ENCODE data around the gene SLC23A2. TPM values are rescaled to one million over a fixed set of nuclear protein-coding genes. Genes with fewer than 3 reads are reported as not detected.
"Not testable (repeated sequence)": the region's sequence is repeated elsewhere in the genome, so short reads cannot be mapped to it uniquely, and the experiment has no call there.

Gene SLC23A2
- total RNA-seq, 1 experiment from 2014 or later = 5.1 TPM

DNA sequence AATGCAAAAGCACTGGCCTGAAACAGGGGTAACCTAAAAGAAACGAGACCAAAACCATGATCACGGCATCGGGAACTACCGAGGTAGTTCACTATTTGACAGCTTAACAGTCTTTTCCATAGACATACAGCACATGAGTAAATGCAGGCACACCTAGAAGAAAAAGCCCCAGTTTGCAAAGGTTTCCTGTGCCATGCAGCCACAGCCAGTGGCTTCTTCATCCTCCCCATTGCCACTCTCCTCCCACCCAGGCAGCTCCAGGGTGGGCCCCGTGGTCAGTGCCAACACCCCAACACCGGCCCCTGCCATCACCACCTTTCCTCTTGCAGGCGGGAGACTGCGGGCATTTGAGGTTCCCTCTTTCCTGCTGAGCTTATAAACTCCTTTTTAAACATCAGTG is 115.4 kb downstream of the SLC23A2 start:
- Histone ChIP-seq H3K9me3 (no peaks in the 10 kb centered on the region), H3K27me3 (no peaks in the 10 kb centered on the region), H3K4me3 (no peak overlapping the region), H3K36me3 (no peaks in the 10 kb centered on the region)
- no peak for DNase-seq

DNA sequence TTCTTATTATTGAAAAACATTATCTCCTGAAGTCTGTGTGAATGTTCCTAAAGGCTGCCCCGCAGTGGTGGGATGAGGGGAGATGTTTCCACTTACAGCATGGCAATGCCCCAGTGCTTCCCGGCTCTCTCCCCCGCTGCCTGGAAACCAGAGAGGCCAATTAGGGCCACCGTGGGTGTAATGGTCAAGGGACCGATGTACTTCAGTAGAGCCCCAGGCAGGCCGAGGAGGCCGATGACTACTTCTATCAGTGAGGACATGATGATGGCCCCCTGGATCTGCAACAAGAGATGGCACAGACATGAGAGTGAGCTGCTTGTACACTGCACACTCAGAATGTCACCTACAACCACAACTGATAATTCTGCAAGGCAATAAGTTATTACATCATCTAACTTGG is 117.8 kb downstream of the SLC23A2 start:
- Histone ChIP-seq H3K27me3 (no peaks in the 10 kb centered on the region), H3K36me3 (no peaks in the 10 kb centered on the region), H3K9me3 (no peaks in the 10 kb centered on the region), H3K4me3 (no peak overlapping the region)
- DNase-seq = no peak

DNA sequence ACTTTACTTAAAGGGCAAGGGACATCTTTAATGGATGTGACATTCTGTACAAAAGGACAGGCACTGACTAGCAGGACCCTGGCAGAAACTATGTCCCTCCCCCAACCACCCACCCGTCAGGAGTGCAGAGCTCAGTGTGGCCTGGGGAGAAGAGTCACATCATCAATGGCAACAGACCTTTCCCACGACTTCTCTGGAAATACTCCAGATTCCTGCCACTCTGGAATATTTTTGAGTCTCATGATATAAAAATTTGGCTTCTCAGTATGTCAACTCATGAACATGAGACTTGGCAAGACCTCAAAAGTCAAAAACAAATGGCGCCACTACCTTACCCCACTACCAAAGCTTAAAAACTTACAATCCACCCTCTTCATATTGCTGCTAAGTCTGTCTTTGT is 118.3 kb downstream of the SLC23A2 start:
- Histone ChIP-seq H3K36me3 (no peaks in the 10 kb centered on the region), H3K27me3 (no peaks in the 10 kb centered on the region), H3K9me3 (no peaks in the 10 kb centered on the region), H3K4me3 (no peak overlapping the region)
- DNase-seq = no peak

DNA sequence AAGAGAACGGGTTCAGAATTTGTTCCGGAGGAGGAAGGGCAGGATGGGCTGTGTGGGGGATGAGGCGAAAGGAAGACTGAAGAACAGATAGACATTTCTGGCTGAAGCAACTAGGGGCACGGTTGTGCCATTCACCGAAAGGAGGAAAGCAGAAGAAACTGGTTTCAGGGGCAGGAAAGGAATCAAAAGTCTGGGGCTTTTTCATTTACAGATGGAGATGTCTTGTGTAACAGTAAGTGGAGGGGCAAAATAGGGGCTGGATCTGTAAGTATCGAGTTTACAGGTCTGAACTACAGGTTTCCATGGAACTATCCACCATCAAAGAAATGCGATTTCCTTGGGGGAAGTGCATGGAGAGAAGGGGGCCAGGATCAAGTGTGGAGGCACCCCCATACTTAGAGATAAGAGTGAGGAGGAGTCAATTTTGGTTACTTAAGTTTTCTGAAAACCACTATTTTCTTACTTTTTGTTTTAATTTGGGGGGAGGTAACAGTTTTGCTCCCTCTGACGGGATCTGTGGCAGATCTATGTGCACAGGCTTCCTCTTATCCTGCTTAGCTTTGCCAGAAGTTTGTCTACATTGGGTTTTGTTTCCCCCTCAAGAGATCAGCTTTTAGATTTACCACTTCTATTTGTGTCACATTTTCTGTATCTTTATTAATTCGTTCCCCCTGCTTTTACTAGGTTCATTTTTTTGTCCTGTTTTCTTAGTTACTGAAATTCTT is 120.1 kb downstream of the SLC23A2 start:
- no peak for DNase-seq
- Histone ChIP-seq H3K27me3 (no peaks in the 10 kb centered on the region), H3K4me3 (no peak overlapping the region), H3K36me3 (no peaks in the 10 kb centered on the region), H3K9me3 (no peaks in the 10 kb centered on the region)

DNA sequence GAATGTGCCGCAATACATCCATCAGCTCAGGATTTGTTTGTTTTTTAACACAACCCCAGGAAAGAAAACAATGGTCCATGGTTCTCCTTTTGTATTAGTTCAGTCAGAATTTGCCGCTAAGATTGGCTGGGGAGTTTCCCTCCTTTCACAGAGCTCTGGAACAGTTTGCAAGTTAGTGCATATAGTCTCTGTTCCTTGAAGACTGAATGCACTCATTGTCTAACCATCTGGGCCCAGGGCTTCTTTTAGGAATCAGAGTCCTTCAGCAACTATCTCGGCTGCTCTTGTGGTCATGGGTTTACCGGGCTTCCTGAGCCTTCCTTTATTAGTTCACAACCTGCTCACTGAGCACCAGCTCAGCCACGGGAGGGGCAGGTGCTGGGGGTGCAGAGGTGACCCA is 121.3 kb downstream of the SLC23A2 start:
- no peaks in the 10 kb centered on the region for H3K9me3 ChIP-seq
- no peaks in the 10 kb centered on the region for H3K27me3 ChIP-seq
- H3K4me3 ChIP-seq = no peak overlapping the region
- DNase-seq = no peak
- no peaks in the 10 kb centered on the region for H3K36me3 ChIP-seq

DNA sequence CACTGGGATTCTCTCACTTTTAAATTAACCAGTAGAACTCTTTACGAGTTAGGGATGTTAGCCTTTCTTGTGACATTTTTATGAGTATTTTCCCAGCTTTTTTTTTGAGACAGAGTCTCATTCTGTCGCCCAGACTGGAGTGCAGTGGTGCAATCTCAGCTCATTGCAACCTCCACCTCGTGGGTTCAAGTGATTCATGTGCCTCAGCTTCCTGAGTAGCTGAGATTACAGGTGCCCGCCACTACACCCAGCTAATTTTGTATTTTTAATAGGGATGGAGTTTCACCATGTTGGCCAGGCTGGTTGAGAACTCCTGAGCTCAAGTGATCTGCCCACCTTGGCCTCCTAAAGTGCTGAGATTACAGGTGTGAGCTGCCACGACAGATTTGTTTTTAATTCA is 123.2 kb downstream of the SLC23A2 start:
- not testable (repeated sequence) for H3K4me3 ChIP-seq, DNase-seq, H3K9me3 ChIP-seq, H3K27me3 ChIP-seq, H3K36me3 ChIP-seq

DNA sequence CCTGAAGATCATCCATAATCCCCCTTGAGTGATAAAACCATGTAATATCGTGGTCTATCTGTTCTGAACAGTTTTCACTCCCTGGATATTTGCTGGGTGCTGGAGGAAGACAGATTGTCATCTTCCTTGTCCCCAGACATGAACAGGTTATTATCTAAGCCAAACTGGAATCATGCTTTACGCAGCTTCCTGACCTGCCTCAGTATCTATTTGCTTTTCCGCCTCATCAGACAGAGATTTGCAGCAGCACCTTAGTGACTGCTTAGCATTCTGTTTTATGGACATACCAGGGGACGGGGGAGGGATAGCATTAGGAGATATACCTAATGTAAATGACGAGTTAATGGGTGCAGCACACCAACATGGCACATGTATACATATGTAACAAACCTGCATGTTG is 124.6 kb downstream of the SLC23A2 start:
- H3K9me3 ChIP-seq = no peaks in the 10 kb centered on the region
- H3K4me3 ChIP-seq = no peak overlapping the region
- no peaks in the 10 kb centered on the region for H3K27me3 ChIP-seq
- no peak for DNase-seq
- H3K36me3 ChIP-seq = no peaks in the 10 kb centered on the region

DNA sequence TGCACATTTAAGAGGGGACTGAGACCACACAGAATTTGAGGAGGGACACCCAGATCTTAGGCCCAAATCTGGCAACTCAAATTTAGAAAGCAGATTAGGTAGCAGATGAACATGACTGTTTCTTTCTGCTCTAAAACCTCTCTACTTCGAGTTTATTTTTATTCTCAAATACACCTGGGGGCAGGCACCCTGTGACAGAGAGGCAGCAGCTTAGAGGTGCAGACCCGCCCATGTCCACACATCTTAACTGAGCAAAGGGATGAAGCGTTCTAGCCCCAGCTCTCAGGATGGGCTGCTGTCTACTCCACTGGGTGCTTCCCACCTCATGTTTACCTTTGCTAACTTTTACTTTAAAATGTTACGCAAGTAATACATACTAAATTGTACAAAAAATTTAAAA is 125.0 kb downstream of the SLC23A2 start:
- no peak for DNase-seq
- Histone ChIP-seq H3K4me3 (no peak overlapping the region), H3K27me3 (no peaks in the 10 kb centered on the region), H3K9me3 (no peaks in the 10 kb centered on the region), H3K36me3 (no peaks in the 10 kb centered on the region)

DNA sequence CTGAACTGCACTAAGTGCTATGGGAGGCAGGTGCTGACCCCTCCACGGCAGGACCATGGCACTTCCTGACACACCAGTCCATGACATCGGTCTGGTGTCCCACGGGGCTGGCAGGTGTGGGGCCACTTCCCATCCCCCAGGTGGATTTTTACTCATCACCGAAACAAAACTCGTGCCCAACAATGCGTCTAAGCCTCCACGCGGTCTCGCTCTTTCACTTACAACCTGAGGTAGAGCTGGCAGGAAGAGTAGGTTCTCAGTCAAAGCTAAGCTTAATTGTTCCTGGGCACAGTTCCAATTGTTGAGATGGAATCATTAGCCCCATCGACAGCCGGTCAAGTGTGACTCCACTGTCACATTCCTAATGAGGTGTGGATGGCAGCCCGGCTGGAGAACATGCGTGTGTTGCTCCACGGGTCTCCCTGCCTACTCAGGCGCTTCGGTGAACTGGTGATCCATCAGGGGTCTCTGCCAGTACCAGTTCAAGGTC is 125.7 kb downstream of the SLC23A2 start:
- Histone ChIP-seq H3K9me3 (no peaks in the 10 kb centered on the region), H3K4me3 (no peak overlapping the region), H3K36me3 (no peaks in the 10 kb centered on the region), H3K27me3 (no peaks in the 10 kb centered on the region)
- DNase-seq = no peak

DNA sequence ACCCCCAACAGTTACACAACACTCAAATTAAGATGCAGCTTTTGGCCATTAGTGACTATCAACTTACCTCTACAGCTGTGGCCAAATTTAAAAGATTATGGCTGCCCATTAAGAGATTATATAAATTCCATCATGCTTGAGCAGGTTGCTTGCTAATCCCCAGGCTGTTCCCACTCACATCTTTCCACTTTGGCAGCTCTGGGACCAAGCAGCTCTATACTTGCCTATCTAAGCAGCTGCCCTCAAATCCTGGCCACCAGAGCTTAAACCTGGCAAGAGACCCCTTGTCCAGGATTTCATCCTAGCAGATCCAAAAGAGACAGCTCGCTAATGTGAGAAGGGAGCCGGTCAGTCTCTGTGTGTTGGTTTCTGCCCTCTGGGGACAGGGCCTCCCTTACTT is 127.9 kb downstream of the SLC23A2 start:
- no peak for DNase-seq
- Histone ChIP-seq H3K9me3 (no peaks in the 10 kb centered on the region), H3K36me3 (no peaks in the 10 kb centered on the region), H3K4me3 (no peak overlapping the region), H3K27me3 (no peaks in the 10 kb centered on the region)

DNA sequence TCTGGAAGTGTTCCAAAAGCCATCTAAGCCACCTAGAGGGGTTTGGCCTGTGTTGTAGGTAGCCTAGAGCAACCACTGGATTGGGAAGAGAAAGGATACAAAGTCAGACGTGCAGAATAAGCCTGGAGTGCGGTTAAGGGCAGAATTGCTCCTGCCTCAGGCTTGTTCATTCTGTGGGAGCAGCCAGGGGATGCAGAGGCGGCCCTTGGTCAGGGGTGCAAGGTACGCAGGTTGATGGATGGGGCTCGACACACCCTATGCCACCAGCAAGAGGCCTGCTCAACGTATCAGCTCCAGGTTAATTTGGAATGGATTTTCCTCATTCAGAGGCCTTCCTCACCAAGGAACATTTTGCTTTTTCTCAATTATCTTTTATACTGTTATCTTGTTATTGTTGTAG is 129.8 kb downstream of the SLC23A2 start:
- Histone ChIP-seq H3K4me3 (no peak overlapping the region), H3K27me3 (no peaks in the 10 kb centered on the region), H3K9me3 (no peaks in the 10 kb centered on the region), H3K36me3 (no peaks in the 10 kb centered on the region)
- no peak for DNase-seq

DNA sequence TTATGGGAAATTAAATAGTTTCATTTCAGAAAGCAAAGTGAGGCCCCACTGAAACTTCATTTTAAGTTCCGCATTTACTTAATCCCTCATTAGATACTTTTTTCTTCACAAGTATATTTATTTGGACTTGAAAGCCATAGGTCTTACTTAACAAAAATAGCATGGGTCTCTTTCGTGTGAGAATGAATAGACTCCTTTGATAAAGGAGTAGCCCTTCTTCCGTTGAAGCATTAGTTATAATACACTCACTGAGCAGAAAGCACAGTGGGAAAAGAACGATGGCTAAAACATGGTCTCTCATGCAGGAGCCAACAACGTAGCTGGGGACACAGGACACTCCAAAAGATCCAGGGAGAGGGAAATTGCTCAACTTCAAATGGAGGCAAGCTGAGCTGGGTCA is 130.4 kb downstream of the SLC23A2 start:
- Histone ChIP-seq H3K36me3 (no peaks in the 10 kb centered on the region), H3K4me3 (no peak overlapping the region), H3K27me3 (no peaks in the 10 kb centered on the region), H3K9me3 (no peaks in the 10 kb centered on the region)
- no peak for DNase-seq

DNA sequence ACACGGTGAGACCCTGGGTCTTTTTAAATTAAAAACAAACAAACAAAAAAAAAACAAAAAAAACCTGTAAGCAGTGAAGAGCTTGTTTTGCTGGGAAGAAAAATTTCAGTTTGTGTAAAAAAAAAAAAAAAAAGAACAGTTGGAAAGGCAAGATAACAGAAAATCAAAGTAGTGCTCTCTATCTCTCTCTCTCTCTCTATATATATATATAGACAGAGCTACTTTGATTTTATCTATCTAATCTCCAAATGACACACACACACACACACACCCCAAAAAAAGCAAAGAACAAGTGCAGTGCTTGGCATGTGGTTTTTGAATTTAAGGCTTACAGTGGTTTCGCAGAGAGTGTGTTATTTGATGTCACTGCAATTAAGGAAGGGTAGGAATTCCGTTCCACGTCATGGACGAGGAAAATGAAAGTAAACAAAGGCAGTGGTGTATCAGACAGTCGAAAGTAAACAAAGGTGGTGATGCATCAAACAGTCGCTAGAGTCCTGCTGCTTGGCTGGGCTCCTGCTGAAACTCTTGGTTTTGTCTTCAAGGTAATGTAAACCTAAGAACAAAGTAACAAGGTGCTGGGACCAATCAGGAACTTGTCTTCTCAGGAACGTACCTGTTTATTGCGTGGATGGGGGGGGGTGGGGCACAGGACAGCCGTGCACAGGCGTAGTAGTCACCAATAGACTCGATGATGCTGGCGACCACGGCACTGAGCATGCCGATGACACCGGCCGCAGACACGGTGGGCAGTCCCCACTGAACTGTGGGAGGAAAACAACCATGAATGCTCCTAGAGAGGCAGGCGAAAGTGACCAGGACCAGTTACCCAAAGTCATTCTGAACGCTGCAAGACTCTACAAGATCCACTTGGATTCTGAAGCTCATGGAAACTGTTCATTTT is 131.8 kb downstream of the SLC23A2 start:
- no peak for DNase-seq
- Histone ChIP-seq H3K36me3 (no peaks in the 10 kb centered on the region), H3K4me3 (no peak overlapping the region), H3K27me3 (no peaks in the 10 kb centered on the region), H3K9me3 (no peaks in the 10 kb centered on the region)

DNA sequence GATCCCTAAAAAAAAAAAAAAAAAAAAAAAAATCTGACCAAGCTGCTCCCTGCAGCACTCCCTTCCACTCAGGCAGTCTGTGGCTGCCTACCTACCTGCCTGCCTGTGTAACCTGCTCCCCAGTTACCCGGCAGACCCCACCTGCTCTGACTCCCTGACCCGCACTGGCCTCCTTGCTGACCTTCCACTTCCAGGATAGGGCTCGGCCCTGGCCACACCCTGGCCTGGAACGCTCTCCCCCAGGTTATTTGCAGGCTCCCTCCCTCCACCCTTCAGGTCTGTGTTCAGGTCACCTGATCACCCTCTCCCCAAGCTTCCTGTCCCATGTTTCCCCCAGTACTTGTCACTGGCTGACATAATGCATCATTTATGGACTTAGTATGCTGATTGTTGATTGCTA is 134.3 kb downstream of the SLC23A2 start:
- H3K27me3 ChIP-seq = no peaks in the 10 kb centered on the region
- H3K9me3 ChIP-seq = no peaks in the 10 kb centered on the region
- H3K36me3 ChIP-seq = no peaks in the 10 kb centered on the region
- no peak overlapping the region for H3K4me3 ChIP-seq
- no peak for DNase-seq

DNA sequence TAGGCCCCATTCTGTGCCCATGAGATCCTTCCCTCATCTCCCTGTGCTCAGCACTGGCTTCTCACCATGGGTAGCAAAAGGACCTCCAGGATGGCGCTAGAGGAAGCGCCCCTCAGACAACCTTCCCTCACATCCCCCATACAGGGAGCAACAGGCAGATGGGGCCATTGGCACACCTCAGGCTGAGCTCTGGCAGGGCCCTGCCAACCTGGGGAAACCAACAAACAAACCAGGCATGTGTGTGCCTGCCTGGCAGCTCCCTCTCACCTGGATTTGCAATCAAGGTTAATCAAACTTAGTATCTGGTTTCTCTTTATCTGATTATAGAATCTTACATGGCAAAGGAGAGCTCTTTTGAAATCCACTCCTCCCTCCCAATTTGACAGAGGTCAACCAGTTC is 134.9 kb downstream of the SLC23A2 start:
- no peaks in the 10 kb centered on the region for H3K27me3 ChIP-seq
- no peaks in the 10 kb centered on the region for H3K9me3 ChIP-seq
- no peaks in the 10 kb centered on the region for H3K36me3 ChIP-seq
- no peak for DNase-seq
- H3K4me3 ChIP-seq = no peak overlapping the region

DNA sequence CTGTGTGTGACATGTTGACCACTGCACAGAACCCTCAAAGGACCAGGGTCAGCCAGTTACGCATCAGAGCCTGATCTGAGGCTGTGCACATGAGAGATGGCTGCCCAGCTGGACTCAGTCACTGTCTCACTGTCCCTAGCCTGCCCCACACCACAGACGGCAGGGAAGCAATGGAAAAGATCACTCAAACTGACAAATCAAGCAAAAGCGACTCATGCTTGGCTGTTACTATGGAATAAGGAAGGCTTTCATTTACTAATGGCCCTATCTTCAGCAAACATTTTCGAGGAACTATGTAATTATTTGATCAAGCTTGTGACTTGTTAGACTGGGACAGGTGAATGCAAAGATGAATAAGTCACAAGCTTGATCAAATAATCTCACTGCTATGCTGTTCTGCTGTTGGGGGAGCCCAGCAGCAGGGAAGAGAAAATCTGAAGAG is 137.0 kb downstream of the SLC23A2 start:
- Histone ChIP-seq H3K9me3 (no peaks in the 10 kb centered on the region), H3K27me3 (no peaks in the 10 kb centered on the region), H3K4me3 (no peak overlapping the region), H3K36me3 (no peaks in the 10 kb centered on the region)
- no peak for DNase-seq

DNA sequence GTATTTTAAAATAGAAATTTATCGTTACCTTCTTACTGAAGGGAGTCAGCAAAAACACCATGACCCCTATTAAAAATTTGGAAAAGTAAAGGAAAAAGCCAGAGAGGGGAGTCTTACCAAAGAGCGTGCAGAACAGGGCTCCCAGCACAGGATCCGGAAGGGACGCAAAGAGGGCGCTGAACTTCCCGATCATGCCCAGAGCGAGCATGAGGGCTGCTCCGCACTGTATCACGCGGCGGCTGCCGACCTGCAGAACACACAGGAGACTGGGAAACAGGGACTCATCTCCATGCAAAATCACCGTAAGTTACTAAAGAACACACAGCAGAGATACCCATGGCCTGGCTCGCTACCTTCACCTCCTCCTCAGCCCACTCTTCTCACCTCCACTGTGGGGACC is 138.6 kb downstream of the SLC23A2 start:
- no peaks in the 10 kb centered on the region for H3K27me3 ChIP-seq
- H3K36me3 ChIP-seq = no peaks in the 10 kb centered on the region
- no peak for DNase-seq
- H3K4me3 ChIP-seq = no peak overlapping the region
- no peaks in the 10 kb centered on the region for H3K9me3 ChIP-seq

DNA sequence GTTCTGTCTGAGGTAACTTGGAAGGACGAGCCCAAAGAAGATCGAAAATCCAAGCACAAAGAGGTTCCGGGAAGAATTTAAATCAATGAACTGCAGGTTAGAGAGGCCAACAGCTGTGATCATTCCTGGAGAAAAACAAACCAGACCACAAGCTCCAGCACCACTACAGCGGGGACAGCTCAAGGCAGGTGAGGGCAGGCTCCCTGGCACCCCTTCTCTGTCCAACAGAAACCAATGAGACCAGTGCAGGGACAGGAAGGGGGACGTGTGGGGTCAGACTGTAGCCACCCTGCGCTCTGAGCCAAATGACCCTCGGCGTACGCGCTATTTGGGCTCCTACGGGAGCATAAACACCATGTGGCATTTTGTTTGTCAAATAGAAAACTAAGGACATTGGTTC is 139.3 kb downstream of the SLC23A2 start:
- DNase-seq = no peak
- H3K4me3 ChIP-seq = no peak overlapping the region
- H3K9me3 ChIP-seq = no peaks in the 10 kb centered on the region
- no peaks in the 10 kb centered on the region for H3K27me3 ChIP-seq
- H3K36me3 ChIP-seq = no peaks in the 10 kb centered on the region
